MV-4-11 (cell line): ENCODE data around the gene MYBL2.

Source experiments
- DNase-seq: peaks from one replicate; lab custom pipeline; 2025; lab: John Stamatoyannopoulos, UW

Gene MYBL2

DNA sequence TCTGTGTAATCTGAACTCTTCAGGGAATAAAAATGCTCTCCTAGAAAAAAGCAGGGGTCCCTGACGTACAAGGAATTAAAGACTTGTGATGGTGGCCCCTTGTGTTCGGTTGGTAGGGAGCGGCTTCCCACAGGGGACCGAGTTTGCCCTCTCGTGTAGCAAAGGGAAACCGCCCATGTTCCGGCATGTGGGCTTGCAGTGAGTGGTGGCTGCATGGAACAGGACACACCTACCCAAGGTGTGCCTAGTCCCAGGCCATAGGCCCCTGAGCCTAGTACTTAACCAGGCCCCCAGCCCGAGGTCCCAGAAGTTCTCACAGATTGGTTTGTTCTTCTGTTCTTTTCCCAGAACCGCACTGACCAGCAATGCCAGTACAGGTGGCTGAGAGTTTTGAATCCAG, 15.5 kb downstream of the MYBL2 start:
- no peak for DNase-seq

- DNase-seq, result no peak
These were observed 19.9 kb downstream of the MYBL2 start for GRCh38 chr20:43686820-43687219.

DNA sequence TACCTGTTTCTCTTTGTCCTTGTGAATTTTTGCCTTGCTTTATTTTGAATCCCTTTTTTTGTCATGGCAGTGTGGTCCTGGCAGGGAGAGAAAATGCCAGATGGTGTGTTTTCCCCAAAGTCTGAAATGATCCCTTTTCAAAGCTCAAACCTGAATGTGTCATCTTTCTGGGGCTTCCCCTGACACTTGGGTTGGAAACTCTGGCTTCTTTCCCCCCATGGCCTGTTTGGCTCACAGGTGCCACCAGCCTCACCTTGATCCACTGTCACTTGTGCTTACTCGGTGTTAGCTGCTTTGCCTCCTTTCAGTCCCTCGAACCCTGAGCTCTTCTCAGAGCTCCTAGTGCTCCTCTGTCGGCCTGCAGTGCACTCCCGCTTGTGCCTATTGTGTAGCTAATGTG, 22.3 kb downstream of the MYBL2 start:
- no peak for DNase-seq

GRCh38 chr20:43690943-43691598, 24.2 kb downstream of the MYBL2 start:
- DNase-seq, result no peak

- peak; percentile 51 for DNase-seq
These were observed 25.1 kb downstream of the MYBL2 start for GRCh38 chr20:43691928-43692524.

DNA sequence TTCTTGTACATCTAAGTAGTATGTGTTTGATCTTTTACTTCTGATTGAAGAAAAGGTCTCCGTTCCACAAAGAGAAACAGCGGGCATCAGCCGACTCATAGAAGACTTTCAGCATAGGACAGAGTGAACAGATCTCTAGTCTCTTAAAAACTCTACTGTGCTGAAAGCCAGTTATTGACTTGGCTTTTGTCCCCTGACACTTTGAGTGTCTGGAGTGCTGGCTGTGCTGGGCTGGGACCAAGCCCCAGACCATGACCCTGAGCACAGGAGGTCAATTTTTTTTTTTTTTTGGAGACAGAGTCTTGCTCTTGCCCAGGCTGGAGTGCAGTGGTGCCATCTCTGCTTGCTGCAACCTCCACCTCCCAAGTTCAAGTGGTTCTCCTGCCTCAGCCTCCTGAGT, 27.8 kb downstream of the MYBL2 start:
- DNase-seq, result no peak

DNA sequence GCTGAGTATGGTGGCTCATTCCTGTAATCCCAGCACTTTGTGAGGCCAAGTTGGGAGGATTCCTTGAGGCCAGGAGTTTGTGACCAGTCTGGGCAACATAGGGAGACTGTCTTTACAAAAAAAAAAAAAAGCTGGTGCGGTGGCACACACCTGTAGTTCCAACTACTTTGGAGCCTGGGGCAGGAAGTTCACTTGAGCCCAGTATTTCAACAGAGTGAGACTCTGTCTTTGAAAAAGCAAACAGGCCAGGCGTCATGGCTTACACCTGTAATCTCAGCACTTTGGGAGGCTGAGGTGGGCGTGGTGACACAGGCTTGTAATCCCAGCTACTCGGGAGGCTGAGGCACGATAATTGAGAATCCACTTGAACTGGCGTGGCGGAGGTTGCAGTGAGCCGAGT, 28.7 kb downstream of the MYBL2 start:
- DNase-seq, result no peak

DNA sequence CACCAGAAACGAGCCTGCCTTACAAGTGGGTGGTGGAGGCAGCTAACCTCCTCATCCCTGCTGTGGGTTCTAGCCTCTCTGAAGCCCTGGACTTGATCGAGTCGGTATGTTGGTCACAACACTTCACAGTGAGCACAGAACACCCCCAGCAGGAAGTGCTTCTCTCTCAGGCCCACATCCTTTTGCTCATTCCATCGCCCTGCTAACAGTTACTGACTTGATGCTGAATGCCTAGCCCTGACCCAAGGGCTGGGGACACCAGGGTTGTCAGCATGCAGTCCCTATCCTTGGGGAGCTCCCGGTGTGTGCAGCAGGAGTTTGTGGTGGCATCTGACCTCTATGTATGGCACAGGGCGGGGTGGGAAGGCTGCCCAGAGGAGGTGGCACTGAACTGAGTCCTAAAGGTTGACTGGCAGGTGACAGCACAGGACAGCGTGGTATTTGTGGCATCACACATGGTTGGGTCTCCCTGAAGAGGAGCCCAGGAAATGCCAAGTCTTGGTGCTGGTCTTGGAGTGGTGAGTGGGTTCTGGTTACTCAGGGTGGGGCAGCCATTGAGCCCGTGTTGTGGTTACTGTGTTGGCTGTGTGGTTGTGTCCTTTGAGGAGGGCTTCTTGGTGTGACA, 33.1 kb downstream of the MYBL2 start:
- no peak for DNase-seq

- no peak for DNase-seq
These were observed 33.7 kb downstream of the MYBL2 start for GRCh38 chr20:43700627-43701026.

- no peak for DNase-seq
These were observed 35.6 kb downstream of the MYBL2 start for GRCh38 chr20:43702502-43702901.

GRCh38 chr20:43710370-43711044, 43.6 kb downstream of the MYBL2 start:
- no peak for DNase-seq

- DNase-seq, result no peak
These were observed 44.3 kb downstream of the MYBL2 start for GRCh38 chr20:43711098-43711654.

- DNase-seq, result no peak
These were observed 48.1 kb downstream of the MYBL2 start for GRCh38 chr20:43715044-43715443.

GRCh38 chr20:43715511-43715910, 48.6 kb downstream of the MYBL2 start:
- DNase-seq, result no peak

- DNase-seq, result no peak
These were observed 49.2 kb downstream of the MYBL2 start for GRCh38 chr20:43716123-43716522.

DNA sequence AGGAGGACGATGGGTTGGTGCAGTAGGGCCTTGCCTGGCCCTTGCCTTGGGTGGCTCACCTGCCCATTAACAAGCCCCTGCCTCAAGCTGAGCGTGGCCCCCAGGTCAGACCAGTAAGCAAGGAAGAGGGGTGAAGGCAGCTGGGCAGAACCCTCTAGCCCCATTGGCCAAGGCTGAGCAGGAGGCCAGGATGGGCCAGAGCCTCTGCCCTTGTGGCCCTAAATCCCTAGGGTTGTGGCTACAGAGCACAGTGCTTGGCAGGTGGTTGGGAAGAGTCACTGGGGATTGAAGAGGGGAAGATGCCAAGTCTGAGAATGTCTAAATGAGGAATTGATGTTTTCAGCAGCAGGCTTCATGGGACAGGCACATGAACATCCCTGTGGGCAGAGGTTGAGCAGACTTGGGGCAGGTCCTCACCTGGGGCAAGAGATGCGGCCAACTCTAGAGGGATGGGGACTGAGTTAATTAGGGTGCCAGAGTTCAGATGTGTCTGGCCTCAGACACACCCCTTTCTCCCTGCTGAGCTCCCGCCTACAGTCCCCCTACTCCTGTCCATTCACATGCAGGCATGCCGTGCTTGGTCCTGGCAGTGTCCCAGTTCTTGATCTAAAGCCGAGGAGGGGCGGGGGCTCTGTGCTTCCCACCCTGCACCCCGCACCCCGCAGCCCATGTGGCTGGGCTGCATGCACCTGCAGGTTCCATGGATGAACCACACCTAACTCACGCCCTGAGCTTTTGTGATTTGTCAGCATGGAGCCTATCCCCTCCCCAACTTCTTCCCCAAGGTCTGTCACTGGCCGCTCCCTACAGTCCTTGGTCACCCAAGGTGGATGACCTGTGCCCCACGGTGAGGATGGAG, 50.1 kb downstream of the MYBL2 start:
- no peak for DNase-seq

DNA sequence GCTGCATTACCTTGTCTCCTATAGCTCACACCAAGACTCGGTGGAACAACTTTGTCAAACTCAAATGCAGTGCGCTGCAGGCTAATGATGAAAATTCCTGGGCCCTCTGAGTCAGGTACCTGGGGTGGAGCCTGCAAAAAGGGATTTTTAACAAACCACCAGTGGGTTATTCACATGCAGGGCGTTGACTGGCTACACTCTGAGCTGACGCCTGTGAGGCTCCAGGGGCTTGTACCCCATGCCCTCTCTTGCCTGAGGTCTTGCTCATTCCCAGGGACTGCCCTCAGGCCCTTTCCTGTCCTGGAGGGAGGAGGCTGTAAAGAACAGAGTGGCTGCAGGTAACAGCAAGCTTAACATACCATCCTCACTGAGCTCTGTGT, 50.7 kb downstream of the MYBL2 start:
- DNase-seq, result no peak

DNA sequence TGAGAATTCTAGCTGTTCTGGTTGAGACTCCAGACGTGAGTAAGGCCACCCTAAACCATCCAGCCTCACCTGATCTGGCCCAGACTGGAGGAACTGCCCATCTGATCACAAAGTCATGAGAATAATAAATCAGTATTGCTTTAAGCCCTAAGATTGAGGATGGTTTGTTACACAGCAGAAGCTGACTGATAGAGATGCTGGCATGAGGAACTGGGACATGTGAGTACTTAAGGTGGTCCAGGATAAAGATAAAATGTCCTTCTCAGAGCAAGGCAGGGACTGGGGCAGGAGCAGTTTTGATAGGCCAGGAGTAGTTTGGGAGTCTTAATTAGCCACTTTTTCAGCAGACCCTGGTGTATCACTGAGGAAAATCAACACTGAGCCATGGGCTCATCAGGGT, 53.1 kb downstream of the MYBL2 start:
- no peak for DNase-seq

- no peak for DNase-seq
These were observed 54.1 kb downstream of the MYBL2 start for GRCh38 chr20:43721097-43721428.

DNA sequence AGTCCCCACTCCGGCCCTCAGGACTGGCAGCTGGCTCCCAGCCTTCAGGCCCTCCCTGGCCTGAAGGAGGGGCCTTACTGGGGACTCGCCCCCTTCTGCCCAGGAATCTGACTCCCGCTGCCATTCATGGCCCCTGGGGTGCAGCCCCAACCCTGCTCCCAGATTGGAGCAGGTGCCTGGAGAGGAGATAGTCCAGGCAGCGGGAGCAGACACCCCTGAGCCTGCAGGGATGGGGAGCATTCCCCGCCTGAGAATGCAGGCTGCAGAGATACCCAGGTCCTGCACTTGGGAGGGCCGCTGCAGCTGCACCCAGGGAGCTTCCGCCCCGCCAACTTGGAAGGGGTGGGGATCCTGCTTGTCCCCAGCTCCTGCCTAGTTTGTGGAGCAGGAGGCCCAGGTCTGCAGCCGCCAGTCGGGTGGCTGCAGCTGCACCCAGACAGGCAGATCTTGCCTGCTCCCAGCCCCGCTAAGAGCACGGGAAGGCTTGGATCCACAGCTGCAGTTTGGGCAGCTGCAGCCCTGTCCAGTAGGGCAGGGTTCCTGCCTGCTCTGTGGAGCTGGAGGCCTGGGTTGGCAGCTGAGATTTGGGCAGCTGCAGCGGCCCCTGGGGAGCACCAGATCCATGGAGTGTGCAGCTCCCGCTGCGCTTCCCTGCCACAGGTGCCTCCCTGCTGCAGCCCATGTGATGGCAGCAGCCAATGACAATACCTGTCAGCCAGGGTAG, 54.7 kb downstream of the MYBL2 start:
- DNase-seq, result no peak

DNA sequence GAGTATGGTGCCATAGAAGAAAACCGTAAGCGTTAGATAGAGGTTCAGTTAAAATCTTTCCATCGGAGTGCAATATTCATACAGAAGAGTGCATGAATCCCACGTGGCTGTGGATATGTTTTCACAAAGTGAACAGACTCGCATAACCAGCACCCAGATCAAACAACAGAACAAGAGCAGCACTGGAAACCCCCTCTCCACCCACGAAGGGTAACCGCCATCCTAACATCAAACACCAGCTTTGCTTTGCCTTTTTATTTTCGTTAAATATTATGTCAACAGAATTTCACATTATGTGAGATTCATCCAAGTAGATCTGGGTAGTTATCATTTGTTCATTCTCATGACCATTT, 55.2 kb downstream of the MYBL2 start:
- DNase-seq, result no peak
